Astrocyte of the hippocampus (primary cell): ENCODE measurements around the gene TOLLIP.
"Not testable (repeated sequence)": the region's sequence is repeated elsewhere in the genome, so short reads cannot be mapped to it uniquely, and the experiment has no call there.

Experiments
- DNase-seq: peaks from one replicate; pipeline ENCODE4 v3.0.0; 2011; ENCODE audit warnings: low read depth, low spot score

TOLLIP gene

GRCh38 chr11:1281974-1282365, 27.5 kb downstream of the TOLLIP start:
- DNase-seq: no peak

DNA sequence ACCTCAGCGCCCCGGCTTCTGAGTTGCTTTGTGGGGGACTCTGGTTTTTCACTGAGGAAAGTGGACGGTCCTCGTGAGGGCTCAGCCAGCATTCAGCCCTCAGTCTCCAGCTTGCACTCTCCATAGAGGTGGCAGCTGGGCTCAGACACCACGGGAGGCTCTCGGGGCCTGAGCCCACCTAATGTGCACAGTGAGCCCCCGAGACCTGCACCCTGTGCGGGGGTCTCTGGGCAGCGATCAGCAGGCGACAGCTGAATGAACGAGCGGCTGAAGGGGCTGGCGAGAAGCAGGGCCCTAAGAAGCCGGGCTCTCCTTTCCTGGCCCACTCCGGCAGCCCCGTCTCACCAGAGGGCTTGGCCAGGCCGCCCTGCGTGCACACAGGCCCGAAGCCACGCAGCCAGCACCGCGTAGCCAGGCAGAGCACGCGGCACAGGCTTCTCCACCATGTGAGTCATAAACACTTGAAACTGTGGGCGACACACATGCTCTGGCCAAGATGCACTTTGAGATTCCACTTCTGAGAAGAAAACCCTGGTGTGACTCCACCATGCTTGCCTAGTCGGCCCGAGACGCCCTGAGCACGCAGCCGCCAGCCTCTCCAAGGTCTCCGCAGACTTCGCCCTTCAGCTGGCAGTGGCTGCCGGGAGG, 28.0 kb downstream of the TOLLIP start:
- DNase-seq: no peak

- no peak for DNase-seq
Observed at GRCh38 chr11:1280116-1281035, 29.1 kb downstream of the TOLLIP start.

DNA sequence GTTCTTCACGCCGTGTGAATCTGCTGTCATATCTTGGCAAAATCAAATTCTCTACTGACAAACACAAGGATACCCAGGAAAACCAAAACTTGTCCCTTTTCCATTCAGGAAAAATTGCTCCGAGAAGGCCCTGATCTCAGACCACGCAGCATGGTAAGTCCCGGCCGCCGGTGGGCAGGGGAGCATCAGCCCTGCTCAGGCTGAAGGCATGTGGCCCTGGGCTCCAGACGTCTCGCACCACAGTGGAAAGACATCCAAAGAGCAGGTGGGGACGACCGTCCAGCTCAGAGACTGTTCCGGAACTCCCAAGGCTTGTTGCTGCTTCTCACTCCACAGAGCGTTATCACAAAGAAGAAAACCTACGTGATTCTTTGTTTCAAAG, 29.8 kb downstream of the TOLLIP start:
- no peak for DNase-seq

GRCh38 chr11:1278766-1279673, 30.4 kb downstream of the TOLLIP start:
- no peak for DNase-seq

DNA sequence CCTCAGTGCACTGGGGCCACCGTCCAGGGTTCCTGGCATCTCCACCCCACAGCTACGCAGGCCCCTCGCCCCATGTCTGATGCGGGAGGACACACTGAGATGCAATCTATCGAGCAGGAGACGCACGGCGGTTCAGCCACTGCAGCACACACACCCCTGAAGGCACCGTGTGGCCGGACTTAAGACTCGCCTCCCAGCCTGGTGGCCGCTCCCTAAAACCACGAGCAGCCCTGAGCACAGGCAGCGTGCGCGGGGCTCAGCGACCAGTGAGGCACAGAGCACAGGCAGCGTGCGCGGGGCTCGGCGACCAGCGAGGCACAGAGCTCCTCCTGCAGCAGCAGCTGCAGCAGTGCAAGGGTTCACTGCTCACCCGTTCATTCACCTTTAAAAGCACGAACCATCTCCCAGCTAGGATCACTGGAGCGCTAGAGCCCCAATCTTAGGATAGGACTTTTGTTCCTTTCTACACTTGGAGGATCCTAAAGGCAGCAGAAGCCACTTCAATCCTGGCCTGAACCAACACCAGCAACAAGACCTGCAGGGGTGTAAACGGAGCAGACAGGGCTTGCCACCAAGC, 31.4 kb downstream of the TOLLIP start:
- no peak for DNase-seq

DNA sequence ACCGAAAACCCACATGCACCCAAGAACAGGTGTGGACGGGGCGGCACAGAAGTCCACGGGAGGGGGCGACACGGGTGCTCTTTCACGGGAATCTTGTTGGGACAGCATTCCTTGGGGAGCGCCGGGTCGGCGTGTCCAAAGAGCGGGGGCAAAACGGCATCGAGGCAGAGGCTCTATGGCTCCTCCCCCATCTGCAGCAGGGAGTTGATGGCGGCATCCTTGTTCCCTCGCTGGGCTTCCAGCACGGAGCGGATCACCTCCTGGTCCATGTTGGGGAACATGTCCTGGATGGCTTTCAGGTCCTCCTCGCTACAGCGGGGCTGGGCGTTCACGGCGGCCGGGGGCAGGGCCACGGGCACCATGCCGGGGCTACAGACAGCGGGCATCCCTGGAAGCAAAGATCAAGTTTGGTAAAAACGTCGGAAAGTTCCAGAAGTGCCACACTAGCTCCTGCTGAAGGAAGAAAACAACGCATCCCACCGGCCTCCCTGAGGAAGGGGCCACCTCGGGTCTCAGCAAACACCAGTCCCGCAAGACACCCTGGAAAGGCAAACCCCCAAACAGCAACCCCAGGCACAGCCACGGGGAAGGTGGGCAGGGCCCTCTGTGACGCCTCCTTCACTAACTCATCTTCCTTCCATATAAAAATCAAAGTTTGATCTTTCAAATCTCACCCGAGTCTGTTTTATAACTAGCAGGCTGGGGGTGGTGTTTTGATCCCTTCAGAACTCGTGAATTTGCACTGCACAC, 32.4 kb downstream of the TOLLIP start:
- DNase-seq: no peak

DNA sequence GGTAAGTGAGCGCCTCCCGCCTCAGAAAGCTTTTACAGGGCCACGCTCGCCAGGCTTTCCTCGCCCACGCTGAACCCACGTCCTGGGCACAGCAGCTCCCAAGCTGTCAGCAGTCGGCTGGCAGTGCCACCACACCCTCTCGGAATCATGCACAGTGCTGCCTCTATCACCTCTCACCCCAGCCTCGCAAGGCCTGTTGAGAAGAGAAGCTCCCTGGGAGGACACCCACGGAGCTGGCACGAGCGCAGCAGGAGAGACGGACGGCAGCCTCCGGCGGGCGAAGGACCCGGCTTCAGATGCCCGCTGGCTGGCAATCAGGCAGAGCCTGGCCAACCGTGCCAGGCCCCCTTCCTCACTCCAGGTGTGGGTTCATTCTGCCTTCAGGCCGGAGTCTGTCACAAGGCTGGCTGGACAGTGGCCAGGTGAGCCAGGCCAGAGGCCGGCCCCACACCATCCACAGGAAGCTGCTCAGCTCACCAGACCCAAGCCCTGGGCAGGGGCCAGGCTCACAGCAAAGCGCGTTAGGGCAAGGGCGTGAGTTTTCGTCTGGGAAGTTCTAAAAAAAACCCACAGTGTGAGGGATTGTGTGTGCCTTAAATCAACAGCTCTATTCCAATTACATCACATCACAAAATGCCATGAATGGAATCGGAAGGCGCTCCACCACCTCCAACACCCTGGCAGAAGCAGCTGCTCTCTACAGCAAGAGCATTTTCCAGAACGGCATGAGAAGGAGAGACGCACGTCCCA, 33.2 kb downstream of the TOLLIP start:
- DNase-seq: peak; percentile 17

- DNase-seq: no peak
Observed at GRCh38 chr11:1275021-1275420, 34.4 kb downstream of the TOLLIP start.

- DNase-seq: no peak
Observed at GRCh38 chr11:1274501-1274900, 34.9 kb downstream of the TOLLIP start.

DNA sequence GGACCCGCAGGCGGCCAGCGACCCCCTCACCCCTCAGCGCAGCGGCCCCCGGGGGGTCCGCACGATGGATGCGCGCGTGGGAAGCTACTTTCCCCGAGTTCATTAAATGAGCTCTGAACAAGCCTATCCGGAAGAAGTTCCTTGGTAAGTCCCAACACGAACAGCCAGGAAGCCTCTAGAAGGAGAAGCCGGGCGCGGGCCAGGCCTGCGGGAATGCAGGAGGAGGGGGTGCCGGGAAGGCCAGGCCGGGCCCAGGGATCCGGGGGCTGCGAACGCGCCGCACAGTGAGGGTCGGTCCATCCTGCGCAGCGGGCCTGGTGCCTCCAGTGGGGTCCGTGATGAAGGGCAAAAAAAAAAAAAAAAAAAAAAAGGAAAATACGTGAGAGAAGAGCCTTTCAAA, 36.9 kb downstream of the TOLLIP start:
- DNase-seq: no peak

- no peak for DNase-seq
Observed at GRCh38 chr11:1271927-1272326, 37.5 kb downstream of the TOLLIP start.

DNA sequence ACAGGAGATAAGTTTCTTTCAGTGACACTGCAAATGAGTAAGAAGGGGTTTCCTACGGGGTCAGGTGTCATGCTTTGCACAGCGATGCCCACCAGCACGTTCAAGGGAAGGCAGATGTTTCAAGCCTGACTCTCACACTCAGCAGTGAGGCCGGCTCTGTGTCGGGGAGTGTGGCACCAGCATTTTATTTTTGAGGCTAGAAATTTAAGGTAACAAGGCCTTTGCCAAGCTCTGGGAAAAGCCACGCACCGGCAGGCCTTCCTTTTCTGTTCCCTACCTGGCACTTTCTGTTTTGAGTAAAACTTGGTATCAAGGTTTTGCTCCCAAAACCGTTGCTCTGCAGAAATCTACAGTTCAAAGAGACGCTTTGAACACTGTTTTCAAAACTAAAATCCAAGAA, 38.0 kb downstream of the TOLLIP start:
- no peak for DNase-seq

DNA sequence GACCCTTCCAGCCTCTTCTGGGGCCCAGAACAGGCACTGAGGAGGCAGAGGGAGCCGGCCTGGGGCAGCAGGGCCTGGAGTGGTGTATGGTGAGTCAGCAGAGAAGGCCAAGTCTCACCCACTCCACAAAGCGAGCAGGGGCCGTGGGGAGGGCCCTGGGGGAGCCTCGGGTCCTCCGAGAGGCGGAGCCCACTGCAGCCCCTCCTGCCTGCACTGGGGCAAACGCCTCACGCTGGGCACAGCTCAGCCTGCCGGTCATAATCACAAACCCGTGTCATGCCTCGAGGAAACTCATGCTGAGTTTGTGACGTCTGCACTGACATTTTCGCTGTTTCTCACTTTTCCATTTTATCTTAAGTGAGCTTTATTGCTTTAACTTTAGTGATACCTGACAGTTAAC, 38.4 kb downstream of the TOLLIP start:
- peak; percentile 48 for DNase-seq

- DNase-seq: no peak
Observed at GRCh38 chr11:1270476-1270875, 39.0 kb downstream of the TOLLIP start.

GRCh38 chr11:1269957-1270356, 39.5 kb downstream of the TOLLIP start:
- DNase-seq: no peak

GRCh38 chr11:1267441-1268100, 41.9 kb downstream of the TOLLIP start:
- DNase-seq: peak; percentile 34

GRCh38 chr11:1266976-1267375, 42.5 kb downstream of the TOLLIP start:
- not testable (repeated sequence) for DNase-seq

DNA sequence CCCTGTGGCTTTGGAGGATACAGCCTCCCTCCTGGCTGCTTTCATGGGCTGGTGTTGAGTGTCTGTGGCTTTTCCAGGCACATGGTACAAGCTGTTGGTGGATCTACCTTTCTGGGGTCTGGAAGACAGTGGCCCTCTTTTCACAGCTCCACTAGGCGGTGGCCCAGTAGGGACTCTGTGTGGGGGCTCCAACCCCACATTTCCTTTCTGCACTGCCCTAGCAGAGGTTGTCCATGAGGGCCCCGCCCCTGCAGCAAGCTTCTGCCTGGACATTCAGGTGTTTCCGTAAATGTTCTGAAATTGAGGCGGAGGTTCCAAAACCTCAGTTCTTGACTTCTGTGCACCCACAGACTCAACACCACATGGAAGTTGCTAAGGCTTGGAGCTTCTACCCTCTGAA, 44.0 kb downstream of the TOLLIP start:
- DNase-seq: not testable (repeated sequence)

DNA sequence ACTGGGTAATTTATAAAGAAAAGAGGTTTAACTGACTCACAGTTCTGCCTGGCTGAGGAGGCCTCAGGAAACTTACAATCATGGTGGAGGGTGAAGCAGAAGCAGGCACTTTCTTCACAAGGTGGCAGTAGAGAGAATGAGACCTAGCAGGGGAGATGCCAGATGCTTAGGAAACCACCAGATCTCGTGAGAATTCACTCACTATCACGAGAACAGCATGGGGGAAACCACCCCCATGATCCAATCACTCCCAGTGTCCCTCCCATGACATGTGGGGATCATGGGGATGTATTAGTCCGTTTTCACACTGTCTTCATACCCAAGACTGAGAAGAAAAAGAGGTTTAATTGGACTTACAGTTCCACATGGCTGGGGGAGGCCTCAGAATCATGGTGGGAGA, 45.0 kb downstream of the TOLLIP start:
- peak; percentile 56 for DNase-seq
